Esophagus (tissue), 2 donors: ENCODE measurements around the gene ATF4. TPM values are rescaled to one million over a fixed set of nuclear protein-coding genes. Genes with fewer than 3 reads are reported as not detected.
A peak's percentile ranks its signal among the peaks of the same experiment; 100 is the strongest.

Source experiments
- H3K27ac ChIP-seq, 2 donors: one replicate each; pipeline ENCODE4 v1.5.1; 2013; ENCODE audit warnings: low read depth in 2 of 2, mild to moderate bottlenecking in 2 of 2, inconsistent platforms in 1 of 2, low read length in 1 of 2, moderate library complexity in 1 of 2
- H3K27me3 ChIP-seq, 2 donors: one replicate each; pipeline ENCODE4 v1.6.1; 2013; ENCODE audit warnings: low read length in 2 of 2, control low read depth in 1 of 2, mild to moderate bottlenecking in 1 of 2; ENCODE audit not compliant: insufficient read depth in 2 of 2, control insufficient read depth in 1 of 2
- H3K36me3 ChIP-seq, 2 donors: one replicate each; pipeline ENCODE4 v1.6.1; 2013; ENCODE audit warnings: low read length in 1 of 2; ENCODE audit not compliant: control insufficient read depth in 2 of 2, insufficient read depth in 2 of 2
- H3K4me1 ChIP-seq, 2 donors: one replicate each; pipeline ENCODE4 v1.6.1; 2013; ENCODE audit warnings: low read length in 1 of 2; ENCODE audit not compliant: control insufficient read depth in 2 of 2, insufficient read depth in 2 of 2
- H3K4me3 ChIP-seq, 2 donors: one replicate each; pipeline ENCODE4 v1.5.1; 2013; ENCODE audit warnings: low read length in 2 of 2, mild to moderate bottlenecking in 2 of 2, low read depth in 1 of 2, moderate library complexity in 1 of 2
- H3K9me3 ChIP-seq, 2 donors: one replicate each; pipeline ENCODE4 v1.6.1; 2013; ENCODE audit warnings: mild to moderate bottlenecking in 2 of 2, low read depth in 1 of 2, low read length in 1 of 2, moderate library complexity in 1 of 2; ENCODE audit not compliant: control insufficient read depth in 2 of 2, insufficient read depth in 1 of 2
- WGBS, 2 donors: extraction: QIAGEN DNeasy Blood & Tissue Kit; methylation state at CpG; one replicate each; pipeline ENCODE4 v1.1.7; 2013; 5-methylcytosine and 5-hydroxymethylcytosine counted together
- polyA plus RNA-seq, 2 donors: library from polyadenylated mRNA; stranded (reverse); fragments of 200-250 nt; gene quantifications; one replicate each; pipeline ENCODE4 v1.2.3, GENCODE V29; 2013
- donor health status: healthy with polysubstance abuse.
- donor health status: Bipolar disorder and iron deficiency.

Gene ATF4
- polyA plus RNA-seq, 2 donors, result 432 to 522 TPM

GRCh38 chr22:39532215-39533073 lies 12.1 kb downstream of the ATF4 start, which contains the start of gene RPS19BP1:
RPS19BP1 (minus strand) TSS chr22:39532748; CDS start chr22:39532738, 10 bp downstream.
- Histone ChIP-seq H3K4me3 (peak within 1 kb of the TSS; percentile 89 to 94), H3K4me1 (peaks cover 9 to 29% of the 10 kb centered on the region in 2 donors), H3K36me3 (peaks cover 0 to 12% of the 10 kb centered on the region in 2 donors), H3K27me3 (no peaks in the 10 kb centered on the region), H3K27ac (peak within 1 kb of the TSS; percentile 89), H3K9me3 (no peaks in the 10 kb centered on the region)
- 0% methylated on average over 67 of the region's 67 CpGs for WGBS, 2 donors

- H3K27ac ChIP-seq, result no peak overlapping the region
- WGBS, 2 donors, result 77 to 82% methylated on average over 12 of the region's 12 CpGs
- no peaks in the 10 kb centered on the region for H3K27me3 ChIP-seq
- peaks cover 0 to 13% of the 10 kb centered on the region in 2 donors for H3K4me1 ChIP-seq
- H3K36me3 ChIP-seq, result peaks cover 0 to 9% of the 10 kb centered on the region in 2 donors
- no peak overlapping the region for H3K4me3 ChIP-seq
- H3K9me3 ChIP-seq, result no peaks in the 10 kb centered on the region
Measured at GRCh38 chr22:39534092-39534506, 13.7 kb downstream of the ATF4 start.

GRCh38 chr22:39534591-39535356 lies 14.4 kb downstream of the ATF4 start:
- H3K4me1 ChIP-seq, result peaks cover 0 to 6% of the 10 kb centered on the region in 2 donors
- WGBS, 2 donors, result 5 to 7% methylated on average over 41 of the region's 41 CpGs
- no peak overlapping the region for H3K27ac ChIP-seq
- H3K4me3 ChIP-seq, result no peak overlapping the region
- H3K27me3 ChIP-seq, result no peaks in the 10 kb centered on the region
- peaks cover 0 to 6% of the 10 kb centered on the region in 2 donors for H3K36me3 ChIP-seq
- no peaks in the 10 kb centered on the region for H3K9me3 ChIP-seq

GRCh38 chr22:39535357-39535725 lies 15.0 kb downstream of the ATF4 start:
- Histone ChIP-seq H3K9me3 (no peaks in the 10 kb centered on the region), H3K4me3 (no peak overlapping the region), H3K4me1 (peaks cover 0 to 6% of the 10 kb centered on the region in 2 donors), H3K27me3 (no peaks in the 10 kb centered on the region), H3K27ac (no peak overlapping the region), H3K36me3 (peaks cover 0 to 4% of the 10 kb centered on the region in 2 donors)
- 35 to 42% methylated on average over 13 of the region's 13 CpGs for WGBS, 2 donors

GRCh38 chr22:39535831-39536449 lies 15.6 kb downstream of the ATF4 start:
- 84 to 85% methylated on average over 14 to 15 of the region's 15 CpGs for WGBS, 2 donors

GRCh38 chr22:39536711-39537110 lies 16.3 kb downstream of the ATF4 start:
- H3K27me3 ChIP-seq, result no peaks in the 10 kb centered on the region
- H3K4me1 ChIP-seq, result no peaks in the 10 kb centered on the region
- 54 to 62% methylated on average over 8 of the region's 8 CpGs for WGBS, 2 donors
- peaks cover 0 to 1% of the 10 kb centered on the region in 2 donors for H3K36me3 ChIP-seq
- H3K27ac ChIP-seq, result no peak overlapping the region
- no peaks in the 10 kb centered on the region for H3K9me3 ChIP-seq
- H3K4me3 ChIP-seq, result no peak overlapping the region

More at GRCh38 chr22:39535831-39536449, 15.6 kb downstream of the ATF4 start:
- Histone ChIP-seq H3K27ac (no peak overlapping the region), H3K4me1 (peaks cover 0 to 5% of the 10 kb centered on the region in 2 donors), H3K36me3 (peaks cover 0 to 3% of the 10 kb centered on the region in 2 donors), H3K4me3 (no peak overlapping the region), H3K9me3 (no peaks in the 10 kb centered on the region), H3K27me3 (no peaks in the 10 kb centered on the region)

GRCh38 chr22:39537975-39538374 lies 17.6 kb downstream of the ATF4 start:
- no peaks in the 10 kb centered on the region for H3K9me3 ChIP-seq
- H3K27me3 ChIP-seq, result no peaks in the 10 kb centered on the region
- H3K27ac ChIP-seq, result no peak overlapping the region
- 37 to 49% methylated on average over 2 of the region's 2 CpGs for WGBS, 2 donors
- H3K4me3 ChIP-seq, result no peak overlapping the region
- H3K4me1 ChIP-seq, result no peaks in the 10 kb centered on the region
- no peaks in the 10 kb centered on the region for H3K36me3 ChIP-seq

- Histone ChIP-seq H3K36me3 (no peaks in the 10 kb centered on the region), H3K9me3 (no peaks in the 10 kb centered on the region), H3K4me3 (no peak overlapping the region), H3K27me3 (no peaks in the 10 kb centered on the region), H3K4me1 (no peaks in the 10 kb centered on the region), H3K27ac (no peak overlapping the region)
- WGBS, 2 donors, result 20 to 23% methylated on average over 11 of the region's 11 CpGs
Measured at GRCh38 chr22:39543095-39543494, 22.7 kb downstream of the ATF4 start.
